CD14-positive monocyte (primary cell): ENCODE measurements around the gene KISS1. TPM values are rescaled to one million over a fixed set of nuclear protein-coding genes. Genes with fewer than 3 reads are reported as not detected.

Experiments used
- DNase-seq, 3 donors: peaks; one replicate each; pipeline ENCODE4 v3.0.0-alpha.2; 2011 to 2022
- H2AFZ ChIP-seq: 2 replicates; pipeline ENCODE4 v1.6.0; 2012; ENCODE audit warnings: mild to moderate bottlenecking, low read depth, low read length, inconsistent platforms; ENCODE audit not compliant: insufficient read depth, poor library complexity, severe bottlenecking
- H3K27ac ChIP-seq, 2 donors: 1 replicate in 1 of 2; 2 replicates in 1 of 2; pipeline ENCODE4 v1.5.1; 2012 to 2013; ENCODE audit warnings: low read length in 2 of 2, control low read depth in 1 of 2, inconsistent platforms in 1 of 2, low read depth in 1 of 2, mild to moderate bottlenecking in 1 of 2
- H3K27me3 ChIP-seq, 2 donors: one replicate each; pipeline versions ENCODE4 v1.6.0 to v1.6.1; 2011 to 2013; ENCODE audit warnings: low read length in 2 of 2; ENCODE audit not compliant: control insufficient read depth in 2 of 2, insufficient read depth in 2 of 2
- H3K36me3 ChIP-seq, 2 donors: replicated peaks in 1 of 2; 1 replicate in 1 of 2; 2 replicates in 1 of 2; pipeline versions ENCODE4 v1.5.1 to v1.6.1; 2012 to 2013; ENCODE audit warnings: low read length in 2 of 2, control low read depth in 1 of 2, inconsistent platforms in 1 of 2, mild to moderate bottlenecking in 1 of 2; ENCODE audit not compliant: insufficient read depth in 2 of 2, control insufficient read depth in 1 of 2
- H3K4me1 ChIP-seq, 2 donors: 1 replicate in 1 of 2; 2 replicates in 1 of 2; pipeline versions ENCODE4 v1.5.1 to v1.6.1; 2012 to 2013; ENCODE audit warnings: low read length in 2 of 2, control low read depth in 1 of 2, inconsistent platforms in 1 of 2, mild to moderate bottlenecking in 1 of 2, moderate library complexity in 1 of 2; ENCODE audit not compliant: insufficient read depth in 2 of 2, control insufficient read depth in 1 of 2
- H3K4me2 ChIP-seq: replicated peaks from 2 replicates; pipeline ENCODE3; 2012; ENCODE audit warnings: low read length, moderate library complexity, mild to moderate bottlenecking; ENCODE audit not compliant: poor library complexity, severe bottlenecking; ENCODE audit errors: extremely low read depth
- H3K4me3 ChIP-seq, 3 experiments: fragments of 200-600 bp in 1 of 3; sonication (generic) in 1 of 3; replicated peaks in 1 of 3; 1 replicate in 2 of 3; 2 replicates in 1 of 3; pipeline ENCODE4 v1.5.1; 2011 to 2013; ENCODE audit warnings: low read length in 3 of 3, mild to moderate bottlenecking in 3 of 3, control low read depth in 2 of 3, low read depth in 2 of 3, inconsistent platforms in 1 of 3, moderate library complexity in 1 of 3
- H3K79me2 ChIP-seq: 2 replicates; pipeline ENCODE4 v1.6.0; 2012; ENCODE audit warnings: mild to moderate bottlenecking, control low read depth, inconsistent platforms, low read length, moderate library complexity; ENCODE audit not compliant: insufficient read depth
- H3K9ac ChIP-seq: 2 replicates; pipeline ENCODE4 v1.6.0; 2017; ENCODE audit warnings: low read length, mild to moderate bottlenecking; ENCODE audit not compliant: insufficient read depth, poor library complexity, severe bottlenecking
- H3K9me3 ChIP-seq, 2 donors: replicated peaks in 1 of 2; 1 replicate in 1 of 2; 2 replicates in 1 of 2; pipeline versions ENCODE4 v1.5.1 to v1.6.1; 2012 to 2013; ENCODE audit warnings: low read length in 2 of 2, control low read depth in 1 of 2; ENCODE audit not compliant: control insufficient read depth in 1 of 2, insufficient read depth in 1 of 2
- H4K20me1 ChIP-seq: 2 replicates; pipeline ENCODE4 v1.6.0; 2012; ENCODE audit warnings: mild to moderate bottlenecking, low read length, control low read depth, moderate library complexity; ENCODE audit not compliant: insufficient read depth
- H3K27ac Mint-ChIP-seq, 7 donors: one replicate each; pipeline ENCODE4 v1.8.0; 2020; ENCODE audit warnings: mild to moderate bottlenecking in 7 of 7, mixed read lengths in 7 of 7, moderate library complexity in 6 of 7, inconsistent platforms in 2 of 7
- H3K27me3 Mint-ChIP-seq, 3 donors: one replicate each; pipeline ENCODE4 v1.8.0; 2021 to 2022; ENCODE audit warnings: low read depth in 3 of 3, mild to moderate bottlenecking in 3 of 3, mixed read lengths in 3 of 3, moderate library complexity in 3 of 3, inconsistent platforms in 1 of 3
- H3K36me3 Mint-ChIP-seq, 2 donors: one replicate each; pipeline ENCODE4 v1.8.0; 2020; ENCODE audit warnings: mixed read lengths in 2 of 2, inconsistent platforms in 1 of 2, mild to moderate bottlenecking in 1 of 2
- H3K4me1 Mint-ChIP-seq: one replicate; pipeline ENCODE4 v1.8.0; 2020; ENCODE audit warnings: mild to moderate bottlenecking, mixed read lengths
- H3K4me3 Mint-ChIP-seq, 2 donors: one replicate each; pipeline ENCODE4 v1.8.0; 2020; ENCODE audit warnings: mild to moderate bottlenecking in 2 of 2, mixed read lengths in 2 of 2, moderate library complexity in 1 of 2
- H3K9me3 Mint-ChIP-seq, 7 donors: one replicate each; pipeline ENCODE4 v1.8.0; 2020 to 2022; ENCODE audit warnings: mixed read lengths in 7 of 7, mild to moderate bottlenecking in 6 of 7, moderate library complexity in 6 of 7, inconsistent platforms in 2 of 7
- WGBS: methylation state at CpG from one replicate; pipeline ENCODE4 v1.1.5; 2013; ENCODE audit warnings: missing lambda C conversion rate; ENCODE audit not compliant: insufficient coverage; 5-methylcytosine and 5-hydroxymethylcytosine counted together
- intact Hi-C, 2 donors: fragments of 100-400 bp; cut with micrococcal nuclease; formaldehyde crosslinking; loops; one replicate each; pipeline versions ENCODE4 v1.15.0 to v1.15.1; 2023
- polyA plus RNA-seq, 3 donors: library from polyadenylated mRNA; depleted of rRNA in 1 of 3; unstranded in 2 of 3; stranded (reverse) in 1 of 3; fragments of 300-500 nt in 2 of 3; fragments of >200 nt in 1 of 3; fragmentation: Illumina TruSeq in 2 of 3; gene quantifications; 1 replicate in 2 of 3; 2 replicates in 1 of 3; pipeline ENCODE4 v1.2.3, GENCODE V29; 2012 to 2021
- TF ChIP-seq, protein P1 (sequence below): fragments of 200-600 bp; IDR thresholded peaks from one replicate; pipeline ENCODE4 v1.8.0; 2022; ENCODE audit warnings: antibody characterized with exemption, mild to moderate bottlenecking

The KISS1 gene
- polyA plus RNA-seq, 3 donors: not detected

DNA sequence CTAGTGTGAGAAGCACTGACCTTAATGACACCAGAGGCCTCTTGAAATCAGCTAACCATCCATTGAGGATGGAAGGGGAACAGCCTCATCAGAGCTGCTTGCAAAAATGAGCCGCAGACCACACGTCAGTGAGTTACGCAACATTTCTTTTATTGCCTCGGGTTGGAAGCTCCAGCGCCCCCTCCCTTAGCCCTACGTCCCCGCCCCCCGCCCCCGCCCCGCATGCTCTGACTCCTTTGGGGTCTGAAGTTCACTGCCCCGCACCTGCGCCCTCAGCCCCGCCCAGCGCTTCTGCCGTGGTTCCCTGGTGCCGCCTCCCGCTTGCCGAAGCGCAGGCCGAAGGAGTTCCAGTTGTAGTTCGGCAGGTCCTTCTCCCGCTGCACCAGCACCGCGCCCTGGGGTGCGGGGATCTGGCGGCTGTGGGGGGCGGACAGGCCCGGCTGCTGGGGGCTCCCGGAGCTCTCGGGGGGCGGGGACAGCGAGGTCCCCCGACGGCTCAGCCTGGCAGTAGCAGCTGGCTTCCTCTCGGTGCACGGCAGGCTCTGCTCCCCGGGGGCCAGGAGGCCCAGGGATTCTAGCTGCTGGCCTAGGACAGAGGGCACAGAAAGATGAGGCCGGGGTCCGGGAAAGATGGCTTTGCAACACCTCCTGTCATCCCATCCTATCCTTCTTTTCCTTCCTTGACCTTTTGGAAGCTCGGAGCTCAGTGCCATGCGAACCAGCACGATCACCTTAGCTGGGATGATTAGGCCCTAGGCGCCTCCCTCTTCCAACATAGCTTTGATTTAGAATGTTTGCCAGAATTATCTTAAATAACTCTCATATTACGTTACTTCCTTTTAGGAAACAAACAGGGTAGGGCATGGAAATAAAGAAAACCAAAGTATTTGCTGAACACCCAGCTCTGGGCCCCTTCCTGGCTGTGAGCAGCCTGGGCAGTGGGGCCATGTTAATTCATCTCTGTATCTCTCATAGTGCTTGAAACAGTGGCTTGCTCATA, 5.8 kb downstream of the KISS1 start:
- no peaks in the 10 kb centered on the region for H3K36me3 ChIP-seq
- H3K4me2 ChIP-seq: peak overlapping the region; percentile 73
- peak; percentile 35 to 78 (median 63) for DNase-seq
- peak overlapping the region; percentile 43 for H3K9ac ChIP-seq
- peaks cover 12% of the 10 kb centered on the region in 2 donors for H3K4me1 ChIP-seq
- no peaks in the 10 kb centered on the region for H4K20me1 ChIP-seq
- H3K27me3 ChIP-seq: peaks cover 5 to 46% of the 10 kb centered on the region in 2 donors
- Mint-ChIP-seq H3K36me3 (no peaks in the 10 kb centered on the region), H3K27ac (peak overlapping the region in 1 of 7 donors; percentile 57), H3K4me1 (peaks cover 15% of the 10 kb centered on the region), H3K4me3 (peak overlapping the region; percentile 61 to 68), H3K9me3 (peaks cover 0 to 2% (median 0%) of the 10 kb centered on the region in 7 donors), H3K27me3 (peaks cover 48 to 54% (median 52%) of the 10 kb centered on the region in 3 donors)
- H3K27ac ChIP-seq: no peak overlapping the region
- H2AFZ ChIP-seq: peak overlapping the region; percentile 75
- no peaks in the 10 kb centered on the region for H3K9me3 ChIP-seq
- TF ChIP-seq, protein P1, sequence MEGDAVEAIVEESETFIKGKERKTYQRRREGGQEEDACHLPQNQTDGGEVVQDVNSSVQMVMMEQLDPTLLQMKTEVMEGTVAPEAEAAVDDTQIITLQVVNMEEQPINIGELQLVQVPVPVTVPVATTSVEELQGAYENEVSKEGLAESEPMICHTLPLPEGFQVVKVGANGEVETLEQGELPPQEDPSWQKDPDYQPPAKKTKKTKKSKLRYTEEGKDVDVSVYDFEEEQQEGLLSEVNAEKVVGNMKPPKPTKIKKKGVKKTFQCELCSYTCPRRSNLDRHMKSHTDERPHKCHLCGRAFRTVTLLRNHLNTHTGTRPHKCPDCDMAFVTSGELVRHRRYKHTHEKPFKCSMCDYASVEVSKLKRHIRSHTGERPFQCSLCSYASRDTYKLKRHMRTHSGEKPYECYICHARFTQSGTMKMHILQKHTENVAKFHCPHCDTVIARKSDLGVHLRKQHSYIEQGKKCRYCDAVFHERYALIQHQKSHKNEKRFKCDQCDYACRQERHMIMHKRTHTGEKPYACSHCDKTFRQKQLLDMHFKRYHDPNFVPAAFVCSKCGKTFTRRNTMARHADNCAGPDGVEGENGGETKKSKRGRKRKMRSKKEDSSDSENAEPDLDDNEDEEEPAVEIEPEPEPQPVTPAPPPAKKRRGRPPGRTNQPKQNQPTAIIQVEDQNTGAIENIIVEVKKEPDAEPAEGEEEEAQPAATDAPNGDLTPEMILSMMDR: no peak
- no peaks in the 10 kb centered on the region for H3K79me2 ChIP-seq
- H3K4me3 ChIP-seq: peak overlapping the region in 2 of 3 experiments; percentile 33 to 63
- 1% methylated on average over 26 of the region's 44 CpGs for WGBS
- intact Hi-C loops: no loop called here

DNA sequence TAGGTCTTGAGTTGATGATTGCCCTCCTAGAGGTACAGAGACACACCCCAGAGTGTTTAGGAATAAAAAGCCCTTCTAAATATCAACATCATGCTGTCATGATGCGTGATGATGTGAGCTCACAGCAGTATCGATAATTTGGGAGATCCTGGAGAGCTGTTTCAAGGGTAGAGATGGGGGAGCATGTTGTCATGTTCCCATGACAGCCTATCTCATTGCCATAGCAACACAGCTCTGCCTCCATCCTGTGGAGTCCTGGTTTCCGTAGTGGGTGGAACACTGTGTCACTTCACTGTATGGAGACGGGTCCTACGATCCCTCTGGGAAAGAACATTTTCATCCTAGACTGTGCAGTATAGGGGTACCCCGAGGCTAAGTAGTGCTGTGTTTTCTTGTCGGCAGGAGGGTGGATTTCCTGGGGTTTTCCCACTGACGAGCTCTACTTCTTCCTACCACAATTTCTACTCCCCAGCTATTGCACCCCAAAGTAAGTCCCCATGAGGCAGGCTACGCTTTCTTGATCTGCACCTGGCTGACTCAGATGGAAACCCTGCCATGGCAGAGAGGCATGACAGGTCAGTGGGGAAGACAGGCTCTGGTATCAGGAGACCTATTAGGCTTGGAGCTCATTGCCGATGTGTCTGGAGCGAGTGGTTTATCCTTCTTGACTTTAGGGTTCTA, 7.2 kb downstream of the KISS1 start:
- no peaks in the 10 kb centered on the region for H3K79me2 ChIP-seq
- no peak overlapping the region for H2AFZ ChIP-seq
- H3K36me3 Mint-ChIP-seq: no peaks in the 10 kb centered on the region
- H3K4me3 ChIP-seq: no peak overlapping the region
- H3K4me1 ChIP-seq: peaks cover 12% of the 10 kb centered on the region in 2 donors
- TF ChIP-seq, protein P1: no peak
- no peaks in the 10 kb centered on the region for H4K20me1 ChIP-seq
- H3K36me3 ChIP-seq: no peaks in the 10 kb centered on the region
- DNase-seq: peak in 1 of 3 donors; percentile 56
- H3K4me3 Mint-ChIP-seq: peak overlapping the region in 1 of 2 donors; percentile 37
- H3K4me2 ChIP-seq: no peak overlapping the region
- peaks cover 5 to 41% of the 10 kb centered on the region in 2 donors for H3K27me3 ChIP-seq
- H3K9me3 Mint-ChIP-seq: no peaks in the 10 kb centered on the region
- H3K27me3 Mint-ChIP-seq: peaks cover 45 to 54% (median 49%) of the 10 kb centered on the region in 3 donors
- H3K27ac ChIP-seq: no peak overlapping the region
- H3K4me1 Mint-ChIP-seq: peaks cover 15% of the 10 kb centered on the region
- H3K9ac ChIP-seq: no peak overlapping the region
- WGBS: 85% methylated on average over 4 of the region's 11 CpGs
- intact Hi-C loops: no loop called here
- peak overlapping the region in 3 of 7 donors; percentile 12 to 68 (median 57) for H3K27ac Mint-ChIP-seq
- no peaks in the 10 kb centered on the region for H3K9me3 ChIP-seq
